RWPE2 (cell line): ENCODE data around the gene MAPK8.

Experiments used
- ATAC-seq: fragments of 200-7000 bp; cut with Tn5 transposase; 3 replicates; pipeline ENCODE4 v1.9.1; 2021; ENCODE audit warnings: low read depth
- DNase-seq: peaks from one replicate; pipeline ENCODE4 v3.0.0-alpha.2; 2020; ENCODE audit warnings: low spot score
- H3K27ac ChIP-seq: fragments of 450-650 bp; 2 replicates; pipeline ENCODE4 v1.5.1; 2017; ENCODE audit warnings: mild to moderate bottlenecking; ENCODE audit not compliant: poor library complexity, severe bottlenecking
- H3K27me3 ChIP-seq: fragments of 250-450 bp; sonication (Bioruptor Pico); 2 replicates; pipeline ENCODE4 v1.5.1; 2021; ENCODE audit warnings: mild to moderate bottlenecking, moderate library complexity; ENCODE audit not compliant: insufficient read depth, poor library complexity, severe bottlenecking
- H3K36me3 ChIP-seq: fragments of 250-450 bp; sonication (Bioruptor Pico); 2 replicates; pipeline ENCODE4 v1.5.1; 2020; ENCODE audit warnings: low read depth, mild to moderate bottlenecking, moderate library complexity
- H3K4me1 ChIP-seq: fragments of 250-450 bp; sonication (Bioruptor Pico); 2 replicates; pipeline ENCODE4 v1.5.1; 2021; ENCODE audit warnings: mild to moderate bottlenecking, moderate library complexity; ENCODE audit not compliant: insufficient read depth, poor library complexity, severe bottlenecking
- H3K4me3 ChIP-seq: fragments of 250-450 bp; sonication (Bioruptor Pico); 2 replicates; pipeline ENCODE4 v1.5.1; 2021; ENCODE audit warnings: mild to moderate bottlenecking, moderate library complexity; ENCODE audit not compliant: severe bottlenecking
- H3K9me3 ChIP-seq: fragments of 250-450 bp; sonication (Bioruptor Pico); 2 replicates; pipeline ENCODE4 v1.5.1; 2021; ENCODE audit warnings: mild to moderate bottlenecking, moderate library complexity; ENCODE audit not compliant: severe bottlenecking
- TF ChIP-seq, protein P1 (sequence below): fragments of 450-650 bp; IDR thresholded peaks from one replicate; pipeline ENCODE4 v1.5.1; 2017; ENCODE audit warnings: mild to moderate bottlenecking, moderate library complexity; ENCODE audit not compliant: poor library complexity, severe bottlenecking

Gene MAPK8

DNA sequence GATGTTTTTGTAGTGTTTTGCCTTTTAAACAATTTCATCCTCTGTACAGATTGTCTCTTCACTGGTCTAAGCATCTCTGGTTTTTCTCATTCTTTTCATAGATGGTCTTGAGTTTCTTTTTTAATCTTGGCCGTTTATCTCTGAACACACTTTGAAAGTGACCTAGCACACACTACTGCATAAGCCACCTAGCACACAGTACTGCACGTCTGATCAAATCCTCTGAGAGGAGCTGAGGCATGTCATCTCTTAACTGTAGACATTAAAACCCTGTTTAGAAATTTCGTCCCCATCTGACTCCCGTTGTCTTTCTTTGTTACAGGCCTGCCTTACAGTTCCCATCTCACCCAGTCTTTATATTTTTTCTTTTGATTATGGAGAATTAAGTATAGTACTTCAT is 100.2 kb downstream of the MAPK8 start:
- Histone ChIP-seq H3K27me3 (no peaks in the 10 kb centered on the region), H3K27ac (no peak overlapping the region), H3K9me3 (no peaks in the 10 kb centered on the region), H3K4me1 (peaks cover 7% of the 10 kb centered on the region), H3K36me3 (peaks cover 7% of the 10 kb centered on the region; the same call in 1 of the 2 replicates), H3K4me3 (no peak overlapping the region)
- ATAC-seq, result no peak
- TF ChIP-seq, protein P1, sequence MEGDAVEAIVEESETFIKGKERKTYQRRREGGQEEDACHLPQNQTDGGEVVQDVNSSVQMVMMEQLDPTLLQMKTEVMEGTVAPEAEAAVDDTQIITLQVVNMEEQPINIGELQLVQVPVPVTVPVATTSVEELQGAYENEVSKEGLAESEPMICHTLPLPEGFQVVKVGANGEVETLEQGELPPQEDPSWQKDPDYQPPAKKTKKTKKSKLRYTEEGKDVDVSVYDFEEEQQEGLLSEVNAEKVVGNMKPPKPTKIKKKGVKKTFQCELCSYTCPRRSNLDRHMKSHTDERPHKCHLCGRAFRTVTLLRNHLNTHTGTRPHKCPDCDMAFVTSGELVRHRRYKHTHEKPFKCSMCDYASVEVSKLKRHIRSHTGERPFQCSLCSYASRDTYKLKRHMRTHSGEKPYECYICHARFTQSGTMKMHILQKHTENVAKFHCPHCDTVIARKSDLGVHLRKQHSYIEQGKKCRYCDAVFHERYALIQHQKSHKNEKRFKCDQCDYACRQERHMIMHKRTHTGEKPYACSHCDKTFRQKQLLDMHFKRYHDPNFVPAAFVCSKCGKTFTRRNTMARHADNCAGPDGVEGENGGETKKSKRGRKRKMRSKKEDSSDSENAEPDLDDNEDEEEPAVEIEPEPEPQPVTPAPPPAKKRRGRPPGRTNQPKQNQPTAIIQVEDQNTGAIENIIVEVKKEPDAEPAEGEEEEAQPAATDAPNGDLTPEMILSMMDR, result no peak
- no peak for DNase-seq

DNA sequence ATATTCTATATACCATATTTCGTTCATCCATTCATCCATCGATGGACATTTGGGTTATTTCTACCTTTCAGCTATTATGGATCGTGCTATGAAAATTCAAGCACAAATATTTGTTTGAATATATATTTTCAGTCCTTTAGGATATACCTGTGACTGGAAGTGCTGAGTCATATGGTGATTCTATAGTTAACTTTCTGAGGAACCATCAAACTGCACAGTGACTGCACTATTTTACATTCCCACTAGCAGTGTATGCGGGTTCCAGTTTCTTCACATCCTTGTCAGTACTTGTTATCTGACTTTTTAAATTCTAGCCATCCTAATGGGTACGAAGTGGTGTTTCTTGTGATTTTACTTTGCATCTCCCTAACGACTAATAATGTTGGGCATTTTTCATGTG is 104.0 kb downstream of the MAPK8 start:
- TF ChIP-seq, protein P1, result no peak
- Histone ChIP-seq H3K36me3 (peaks cover 16% of the 10 kb centered on the region), H3K4me3 (no peak overlapping the region), H3K27ac (no peak overlapping the region), H3K27me3 (no peaks in the 10 kb centered on the region), H3K4me1 (peaks cover 15% of the 10 kb centered on the region), H3K9me3 (no peaks in the 10 kb centered on the region)
- no peak for ATAC-seq
- DNase-seq, result no peak

DNA sequence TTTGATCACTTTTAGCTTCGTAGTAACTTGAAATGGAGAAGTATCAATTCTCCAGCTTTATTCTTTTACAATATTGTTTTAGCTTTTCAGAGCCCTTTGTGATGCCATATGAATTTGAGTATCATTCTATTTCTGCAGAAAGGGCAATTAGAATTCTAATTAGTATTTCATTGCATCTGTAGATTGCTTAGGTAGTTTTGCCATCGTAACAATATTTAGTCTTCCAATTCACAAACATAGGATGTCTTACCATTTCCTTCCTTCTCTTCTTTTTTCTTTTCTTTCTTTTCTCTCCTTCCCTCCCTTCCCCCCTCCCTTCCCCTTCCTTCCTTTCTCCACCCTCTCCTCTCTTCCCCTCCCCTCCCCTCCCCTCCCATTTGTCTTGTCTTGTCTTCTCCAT is 105.0 kb downstream of the MAPK8 start:
- Histone ChIP-seq H3K9me3 (no peaks in the 10 kb centered on the region), H3K4me3 (no peak overlapping the region), H3K27ac (no peak overlapping the region), H3K4me1 (peaks cover 10% of the 10 kb centered on the region), H3K27me3 (no peaks in the 10 kb centered on the region), H3K36me3 (peaks cover 14% of the 10 kb centered on the region)
- TF ChIP-seq, protein P1, result no peak
- DNase-seq, result no peak
- ATAC-seq, result no peak

DNA sequence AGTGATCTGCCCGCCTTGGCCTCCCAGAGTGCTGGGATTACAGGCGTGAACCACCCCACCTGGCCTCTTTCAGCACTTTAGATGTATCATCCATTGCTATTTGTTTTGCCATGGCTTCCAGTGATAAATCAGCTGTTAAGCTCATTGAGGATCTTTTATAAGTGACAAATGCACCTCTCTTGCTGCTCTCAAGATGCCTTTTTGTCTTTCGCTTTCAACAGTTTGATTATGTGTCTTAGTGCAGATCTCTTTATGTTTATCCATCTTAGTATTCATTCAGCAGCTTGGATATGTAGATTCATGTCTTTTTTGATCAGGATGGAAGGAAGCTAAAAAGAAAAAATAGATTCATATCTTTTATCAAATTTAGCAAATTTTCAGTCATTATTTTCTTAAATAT is 105.6 kb downstream of the MAPK8 start:
- ATAC-seq, result no peak
- Histone ChIP-seq H3K27ac (no peak overlapping the region), H3K4me3 (no peak overlapping the region), H3K27me3 (no peaks in the 10 kb centered on the region), H3K36me3 (peaks cover 14% of the 10 kb centered on the region), H3K4me1 (peaks cover 16% of the 10 kb centered on the region), H3K9me3 (no peaks in the 10 kb centered on the region)
- TF ChIP-seq, protein P1, result no peak
- no peak for DNase-seq

GRCh38 chr10:48412933-48413332 is 106.5 kb downstream of the MAPK8 start:
- peaks cover 14% of the 10 kb centered on the region for H3K36me3 ChIP-seq
- H3K27me3 ChIP-seq, result no peaks in the 10 kb centered on the region
- no peak overlapping the region for H3K27ac ChIP-seq
- TF ChIP-seq, protein P1, result no peak
- H3K9me3 ChIP-seq, result no peaks in the 10 kb centered on the region
- H3K4me3 ChIP-seq, result no peak overlapping the region
- H3K4me1 ChIP-seq, result peaks cover 25% of the 10 kb centered on the region
- ATAC-seq (no peak), DNase-seq (no peak)
